ENCODE measurements around the gene MIS12.

DNA sequence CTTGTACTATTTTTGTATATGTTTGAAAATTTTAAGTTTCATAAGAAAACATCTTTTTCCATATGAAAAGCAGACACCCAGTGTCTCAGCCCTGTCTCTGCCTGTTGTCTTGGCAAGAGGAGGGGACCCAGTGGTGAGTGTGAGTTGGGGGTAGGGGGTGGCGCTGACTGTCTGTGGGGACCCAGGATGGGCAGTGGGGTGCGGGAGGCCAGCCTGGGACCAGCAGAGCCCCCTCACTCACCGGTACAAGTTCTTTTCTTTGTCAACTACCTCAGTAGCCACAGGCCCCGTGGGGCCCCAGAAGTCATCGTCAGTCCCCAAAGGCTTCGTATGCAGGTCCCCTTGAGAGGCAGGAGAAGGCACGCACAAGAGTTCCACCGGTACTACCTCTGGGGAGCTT is 46.2 kb downstream of the MIS12 start:
- no peak for TF ChIP-seq GATA2 (IDR thresholded peaks at IDR 0.05; ENCODE audit: low read depth, low read length)
- no peak for TF ChIP-seq GATA3 (IDR thresholded peaks at IDR 0.05; ENCODE audit: low read depth, low read length)
